ENCODE results near the gene GPR68. TPM values are rescaled to one million over a fixed set of nuclear protein-coding genes. Genes with fewer than 3 reads are reported as not detected.

GPR68 gene
- total RNA-seq: 36.1 and 36.4 TPM in 2 replicates

GRCh38 chr14:91244501-91244901 is at the start of gene GPR68:
GPR68 (minus strand) TSS chr14:91244704; CDS start chr14:91235050, 9,654 bp downstream.
- intact Hi-C loops (cut with micrococcal nuclease): loop anchor here (2.0 to 10.0 kb wide), 4 partner anchors 73 to 862 kb away; partner anchors contain the start of gene RPS6KA5

- intact Hi-C loops (cut with micrococcal nuclease): no loop called here
Observed at GRCh38 chr14:91294153-91294552, 49.6 kb upstream of the GPR68 start.

- intact Hi-C loops (cut with micrococcal nuclease): no loop called here
Observed at GRCh38 chr14:91293281-91293680, 48.8 kb upstream of the GPR68 start.

GRCh38 chr14:91292491-91292890 is 48.0 kb upstream of the GPR68 start:
- intact Hi-C loops (cut with micrococcal nuclease): no loop called here

GRCh38 chr14:91291786-91292405 is 47.4 kb upstream of the GPR68 start:
- intact Hi-C loops (cut with micrococcal nuclease): no loop called here

- intact Hi-C loops (cut with micrococcal nuclease): no loop called here
Observed at GRCh38 chr14:91290986-91291385, 46.5 kb upstream of the GPR68 start.

- intact Hi-C loops (cut with micrococcal nuclease): no loop called here
Observed at GRCh38 chr14:91289464-91289863, 45.0 kb upstream of the GPR68 start.

GRCh38 chr14:91288876-91289275 is 44.4 kb upstream of the GPR68 start:
- intact Hi-C loops (cut with micrococcal nuclease): no loop called here

GRCh38 chr14:91286530-91286937 is 42.0 kb upstream of the GPR68 start:
- intact Hi-C loops (cut with micrococcal nuclease): loop anchor here (1.0 to 2.0 kb wide), 3 partner anchors 32 to 383 kb away; no protein-coding TSS in a partner anchor

- intact Hi-C loops (cut with micrococcal nuclease): no loop called here
Observed at GRCh38 chr14:91284791-91285548, 40.5 kb upstream of the GPR68 start.

- intact Hi-C loops (cut with micrococcal nuclease): no loop called here
Observed at GRCh38 chr14:91284146-91284790, 39.8 kb upstream of the GPR68 start.

GRCh38 chr14:91283666-91284065 is 39.2 kb upstream of the GPR68 start:
- intact Hi-C loops (cut with micrococcal nuclease): no loop called here

GRCh38 chr14:91282954-91283645 is 38.6 kb upstream of the GPR68 start:
- intact Hi-C loops (cut with micrococcal nuclease): no loop called here

- intact Hi-C loops (cut with micrococcal nuclease): no loop called here
Observed at GRCh38 chr14:91281346-91281745, 36.8 kb upstream of the GPR68 start.

GRCh38 chr14:91280129-91280528 is 35.6 kb upstream of the GPR68 start:
- intact Hi-C loops (cut with micrococcal nuclease): no loop called here

GRCh38 chr14:91279354-91279753 is 34.9 kb upstream of the GPR68 start:
- intact Hi-C loops (cut with micrococcal nuclease): no loop called here

- intact Hi-C loops (cut with micrococcal nuclease): no loop called here
Observed at GRCh38 chr14:91278383-91278715, 33.8 kb upstream of the GPR68 start.

GRCh38 chr14:91277546-91278382 is 33.3 kb upstream of the GPR68 start:
- intact Hi-C loops (cut with micrococcal nuclease): no loop called here

- intact Hi-C loops (cut with micrococcal nuclease): no loop called here
Observed at GRCh38 chr14:91274796-91275195, 30.3 kb upstream of the GPR68 start.

- intact Hi-C loops (cut with micrococcal nuclease): no loop called here
Observed at GRCh38 chr14:91273885-91274273, 29.4 kb upstream of the GPR68 start.

All from T-helper 2 cell treated with Interferon-gamma antibody and Interleukin-4, amounts not matched to agents 100 ng/mL and 5 ng/mL, for 36 hours (primary cell).